Measurements from ENCODE around the gene TMEM205. TPM values are rescaled to one million over a fixed set of nuclear protein-coding genes. Genes with fewer than 3 reads are reported as not detected.

Gene TMEM205
- total RNA-seq, 1 experiment from 2014 or later = 93.1 TPM

DNA sequence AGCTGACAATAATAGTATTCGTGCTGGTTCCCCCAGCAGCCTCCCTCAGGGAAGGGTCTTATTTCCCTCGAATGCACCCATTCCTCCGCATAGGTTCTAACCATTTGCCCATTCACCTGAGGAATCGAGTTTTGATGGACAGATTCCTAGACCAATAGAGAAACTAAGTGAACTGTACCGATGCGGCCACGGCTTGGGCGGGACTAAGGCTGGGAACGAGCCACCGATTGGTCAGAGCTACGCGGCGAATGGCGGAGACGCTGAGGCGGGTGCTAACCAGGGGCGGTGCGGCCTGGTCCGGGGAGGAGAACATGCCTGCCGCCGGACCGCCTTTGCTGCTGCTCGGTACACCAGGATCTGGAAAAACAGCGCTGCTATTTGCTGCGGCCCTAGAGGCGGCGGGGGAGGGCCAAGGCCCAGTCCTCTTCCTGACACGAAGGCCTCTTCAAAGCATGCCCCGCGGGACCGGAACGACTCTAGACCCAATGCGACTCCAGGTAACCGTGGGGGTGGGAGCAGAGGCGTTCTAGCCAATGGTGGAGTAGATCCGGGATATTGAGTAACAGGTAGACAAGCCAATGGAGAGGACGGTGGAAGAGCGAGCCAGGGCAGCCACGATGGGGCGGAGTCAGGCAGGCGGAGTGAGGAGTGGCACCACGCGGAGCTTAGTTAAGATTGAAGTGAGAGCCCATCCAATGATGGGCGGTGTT lies 28.5 kb upstream of the TMEM205 start, which contains the start of gene SWSAP1:
TSS of gene SWSAP1 (plus strand) at position 234 of the 710 bp plus-strand sequence. CDS start at position 249, 15 bp downstream.
- POLR2A ChIA-PET = interaction anchor here (0.6 to 5.6 kb wide), 27 partner anchors 9 to 1793 kb away, joined by 3 to 88 read pairs (median 4); partner anchors contain the start of genes CCDC159, ECSIT, ELOF1 and LDLR
- intact Hi-C loops (cut with micrococcal nuclease) = loop anchor here (2.0 kb wide), 1 partner anchor 28 kb away; the partner anchor contains the start of genes CCDC159 and TMEM205
- Mint-ChIP-seq H3K9me3 (ENCODE audit: unreplicated experiment) (no peaks in the 10 kb centered on the region), H3K36me3 (ENCODE audit: insufficient read depth, unreplicated experiment) (peaks cover 8% of the 10 kb centered on the region), H3K27me3 (ENCODE audit: insufficient read depth, unreplicated experiment) (no peaks in the 10 kb centered on the region), H3K4me1 (ENCODE audit: insufficient read depth, unreplicated experiment) (peaks cover 18% of the 10 kb centered on the region), H3K27ac (ENCODE audit: low read depth, unreplicated experiment) (no peak within 1 kb of the TSS), H3K4me3 (ENCODE audit: unreplicated experiment) (no peak within 1 kb of the TSS)
- CTCF ChIA-PET = interaction anchor here (0.7 to 1.2 kb wide), 6 partner anchors 9 to 1191 kb away, joined by 3 to 8 read pairs (median 4); partner anchors contain the start of genes EPOR and PRKCSH
- BruUV-seq (replicated peaks) = TSS peak; percentile 92
- TF ChIP-seq, protein P1, sequence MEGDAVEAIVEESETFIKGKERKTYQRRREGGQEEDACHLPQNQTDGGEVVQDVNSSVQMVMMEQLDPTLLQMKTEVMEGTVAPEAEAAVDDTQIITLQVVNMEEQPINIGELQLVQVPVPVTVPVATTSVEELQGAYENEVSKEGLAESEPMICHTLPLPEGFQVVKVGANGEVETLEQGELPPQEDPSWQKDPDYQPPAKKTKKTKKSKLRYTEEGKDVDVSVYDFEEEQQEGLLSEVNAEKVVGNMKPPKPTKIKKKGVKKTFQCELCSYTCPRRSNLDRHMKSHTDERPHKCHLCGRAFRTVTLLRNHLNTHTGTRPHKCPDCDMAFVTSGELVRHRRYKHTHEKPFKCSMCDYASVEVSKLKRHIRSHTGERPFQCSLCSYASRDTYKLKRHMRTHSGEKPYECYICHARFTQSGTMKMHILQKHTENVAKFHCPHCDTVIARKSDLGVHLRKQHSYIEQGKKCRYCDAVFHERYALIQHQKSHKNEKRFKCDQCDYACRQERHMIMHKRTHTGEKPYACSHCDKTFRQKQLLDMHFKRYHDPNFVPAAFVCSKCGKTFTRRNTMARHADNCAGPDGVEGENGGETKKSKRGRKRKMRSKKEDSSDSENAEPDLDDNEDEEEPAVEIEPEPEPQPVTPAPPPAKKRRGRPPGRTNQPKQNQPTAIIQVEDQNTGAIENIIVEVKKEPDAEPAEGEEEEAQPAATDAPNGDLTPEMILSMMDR (IDR thresholded peaks at IDR 0.05; ENCODE audit: unreplicated experiment) = no peak
- peak; percentile 100 for DNase-seq (ENCODE audit: unreplicated experiment)

DNA sequence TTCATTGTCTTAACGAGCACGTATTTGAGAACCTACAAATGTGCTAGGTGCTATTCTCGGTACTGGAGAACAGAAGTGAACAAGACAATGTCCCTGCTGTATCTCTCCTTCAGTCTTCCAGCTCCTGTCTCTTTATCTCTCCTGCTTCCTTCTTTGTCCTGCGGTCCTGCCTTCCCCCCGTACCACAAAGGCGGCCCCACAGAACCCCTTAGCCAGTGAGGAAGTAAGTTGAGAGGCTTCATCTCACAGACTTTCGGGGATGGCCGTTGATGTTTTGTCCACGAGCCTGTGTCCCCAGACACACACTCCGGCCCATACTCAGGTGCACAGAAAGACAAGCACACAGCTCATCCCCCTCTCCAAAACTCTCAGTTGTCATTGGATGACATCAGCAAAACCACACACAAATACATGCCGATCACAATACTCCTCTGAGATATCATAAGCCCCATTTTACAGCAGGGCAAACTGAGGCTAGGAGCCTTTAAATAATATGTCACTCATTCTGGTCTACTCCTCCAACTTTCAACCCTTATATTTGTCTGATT lies 27.9 kb upstream of the TMEM205 start:
- no peaks in the 10 kb centered on the region for H3K27me3 Mint-ChIP-seq (ENCODE audit: insufficient read depth, unreplicated experiment)
- peaks cover 17% of the 10 kb centered on the region for H3K4me1 Mint-ChIP-seq (ENCODE audit: insufficient read depth, unreplicated experiment)
- TF ChIP-seq, protein P1 (IDR thresholded peaks at IDR 0.05; ENCODE audit: unreplicated experiment) = no peak
- no peak for DNase-seq (ENCODE audit: unreplicated experiment)
- no peaks in the 10 kb centered on the region for H3K9me3 Mint-ChIP-seq (ENCODE audit: unreplicated experiment)
- H3K36me3 Mint-ChIP-seq (ENCODE audit: insufficient read depth, unreplicated experiment) = peaks cover 8% of the 10 kb centered on the region
- no TSS peak for BruUV-seq (replicated peaks)
- CTCF ChIA-PET = interaction anchor here (0.7 to 1.2 kb wide), 5 partner anchors 61 to 1192 kb away, joined by 3 to 8 read pairs (median 4); partner anchors contain the start of gene PRKCSH
- intact Hi-C loops (cut with micrococcal nuclease) = loop anchor here (2.0 kb wide), 1 partner anchor 27 kb away; the partner anchor contains the start of genes CCDC159 and TMEM205
- H3K4me3 Mint-ChIP-seq (ENCODE audit: unreplicated experiment) = no peak overlapping the region
- POLR2A ChIA-PET = interaction anchor here (0.6 to 5.6 kb wide), 20 partner anchors 8 to 285 kb away, joined by 3 to 88 read pairs (median 4); partner anchors contain the start of genes CCDC159, ECSIT, ELOF1 and LDLR
- no peak overlapping the region for H3K27ac Mint-ChIP-seq (ENCODE audit: low read depth, unreplicated experiment)

DNA sequence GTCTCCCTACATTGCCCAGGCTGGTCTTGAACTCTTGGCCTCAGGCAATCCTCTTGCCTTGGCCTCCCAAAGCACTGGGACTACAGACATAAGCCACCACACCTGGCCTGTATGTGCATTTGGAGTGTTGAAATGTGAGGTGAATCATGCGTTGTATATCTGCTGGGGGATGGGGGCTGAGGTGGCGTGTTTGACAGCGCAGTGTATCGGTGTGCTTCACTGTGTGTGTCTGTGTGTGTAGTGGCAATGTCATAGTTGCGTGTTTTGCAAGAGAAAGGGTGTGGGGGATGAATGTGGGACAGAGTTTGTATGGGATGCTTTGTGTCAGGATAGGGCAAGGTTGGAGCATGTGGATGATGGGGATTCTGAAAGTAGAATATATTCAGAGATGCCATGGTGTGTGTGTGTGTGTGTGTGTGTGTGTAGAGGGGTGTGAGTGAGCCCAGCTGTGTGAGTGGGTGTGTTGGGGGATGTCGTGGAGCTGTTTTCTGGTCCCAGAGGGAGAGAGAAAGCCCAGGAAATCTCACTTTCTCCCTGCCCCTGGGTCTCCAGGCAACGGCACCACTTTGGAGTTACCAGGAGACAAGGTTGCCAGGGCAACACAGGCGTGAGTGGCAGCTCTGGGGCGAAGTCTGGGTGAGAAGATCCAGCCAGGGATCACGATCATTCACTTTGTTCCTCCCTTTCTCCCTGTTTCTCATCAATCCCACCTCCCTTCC lies 27.3 kb upstream of the TMEM205 start:
- Mint-ChIP-seq H3K4me1 (ENCODE audit: insufficient read depth, unreplicated experiment) (peaks cover 11% of the 10 kb centered on the region), H3K36me3 (ENCODE audit: insufficient read depth, unreplicated experiment) (peaks cover 8% of the 10 kb centered on the region), H3K9me3 (ENCODE audit: unreplicated experiment) (no peaks in the 10 kb centered on the region), H3K4me3 (ENCODE audit: unreplicated experiment) (no peak overlapping the region), H3K27me3 (ENCODE audit: insufficient read depth, unreplicated experiment) (no peaks in the 10 kb centered on the region), H3K27ac (ENCODE audit: low read depth, unreplicated experiment) (no peak overlapping the region)
- BruUV-seq (replicated peaks) = no TSS peak
- intact Hi-C loops (cut with micrococcal nuclease) = no loop called here
- ChIA-PET CTCF (interaction anchor here (1.1 to 1.2 kb wide), 2 partner anchors 76 to 248 kb away, joined by 4 to 8 read pairs; no protein-coding TSS in a partner anchor), POLR2A (interaction anchor here (0.7 to 5.6 kb wide), 8 partner anchors 9 to 235 kb away, joined by 3 to 88 read pairs (median 10); partner anchors contain the start of genes CCDC159, RAB3D and TMEM205)
- peak; percentile 74 for DNase-seq (ENCODE audit: unreplicated experiment)
- TF ChIP-seq, protein P1 (IDR thresholded peaks at IDR 0.05; ENCODE audit: unreplicated experiment) = no peak

Measured in MCF 10A (cell line).